HuH-7.5 (cell line): ENCODE results near the gene OR1I1.
"Not testable (repeated sequence)": the region's sequence is repeated elsewhere in the genome, so short reads cannot be mapped to it uniquely, and the experiment has no call there.

Experiments used
- DNase-seq: peaks from one replicate; pipeline ENCODE4 v3.0.0; 2011; ENCODE audit warnings: low spot score

OR1I1 gene, protein sequence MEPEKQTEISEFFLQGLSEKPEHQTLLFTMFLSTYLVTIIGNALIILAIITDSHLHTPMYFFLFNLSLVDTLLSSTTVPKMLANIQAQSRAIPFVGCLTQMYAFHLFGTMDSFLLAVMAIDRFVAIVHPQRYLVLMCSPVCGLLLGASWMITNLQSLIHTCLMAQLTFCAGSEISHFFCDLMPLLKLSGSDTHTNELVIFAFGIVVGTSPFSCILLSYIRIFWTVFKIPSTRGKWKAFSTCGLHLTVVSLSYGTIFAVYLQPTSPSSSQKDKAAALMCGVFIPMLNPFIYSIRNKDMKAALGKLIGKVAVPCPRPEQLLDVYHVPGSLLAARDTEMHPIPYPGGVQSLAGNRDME

DNA sequence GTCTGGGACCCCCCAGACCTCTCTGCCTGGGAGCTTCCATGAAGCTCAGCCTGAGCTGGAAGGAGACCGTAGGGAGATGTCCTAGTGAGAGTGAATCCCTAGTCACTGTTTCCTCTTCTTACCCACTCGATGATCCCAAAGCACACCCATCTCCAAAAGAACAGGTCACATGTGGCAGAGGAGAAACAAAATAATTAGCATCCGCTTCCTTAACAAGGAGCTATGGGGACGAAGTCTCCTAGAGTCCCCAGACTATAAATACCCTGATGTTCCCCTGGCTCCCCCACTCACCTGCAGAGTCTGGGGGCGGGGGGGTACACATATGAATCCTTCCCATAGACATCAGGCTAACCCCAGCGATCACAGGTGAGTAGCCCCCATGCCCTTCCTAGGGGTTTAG, at the start of gene OR1I1:
Gene OR1I1 (plus strand): TSS at position 301 of the 400 bp plus-strand sequence. CDS start 4,855 bp downstream, outside the sequence.
- DNase-seq, result no peak

DNA sequence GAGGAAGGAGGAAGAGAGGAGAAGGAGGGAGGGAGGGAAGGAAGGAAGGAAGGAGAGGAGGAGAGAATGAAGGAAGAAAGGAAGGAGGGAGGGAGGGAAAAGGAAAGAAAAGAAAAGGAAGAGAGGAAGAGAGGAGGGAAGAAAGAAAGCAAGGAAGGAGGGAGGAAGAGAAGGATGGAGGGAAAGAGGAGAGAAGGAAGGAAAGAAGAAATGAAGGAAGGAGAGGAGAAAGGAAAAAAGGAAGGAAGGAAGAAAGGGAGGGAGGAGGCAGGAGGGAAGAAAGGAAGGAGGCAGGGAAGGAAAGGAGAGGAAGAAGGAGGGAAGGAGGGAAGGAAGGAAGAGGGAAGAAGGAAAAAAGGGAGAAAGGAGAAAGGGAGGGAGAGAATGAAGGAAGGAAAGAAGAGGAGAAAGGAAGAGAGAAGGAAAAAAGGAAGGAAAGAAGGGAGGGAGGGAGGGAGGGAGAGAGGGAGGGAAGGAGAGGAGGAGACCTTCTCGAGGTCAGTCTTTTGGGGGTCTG, 46.2 kb upstream of the OR1I1 start:
- no peak for DNase-seq

GRCh38 chr19:15037586-15037985, 44.4 kb upstream of the OR1I1 start:
- DNase-seq, result no peak

- no peak for DNase-seq
These were observed 43.7 kb upstream of the OR1I1 start for GRCh38 chr19:15038294-15038693.

GRCh38 chr19:15042003-15042402, 40.0 kb upstream of the OR1I1 start:
- no peak for DNase-seq

DNA sequence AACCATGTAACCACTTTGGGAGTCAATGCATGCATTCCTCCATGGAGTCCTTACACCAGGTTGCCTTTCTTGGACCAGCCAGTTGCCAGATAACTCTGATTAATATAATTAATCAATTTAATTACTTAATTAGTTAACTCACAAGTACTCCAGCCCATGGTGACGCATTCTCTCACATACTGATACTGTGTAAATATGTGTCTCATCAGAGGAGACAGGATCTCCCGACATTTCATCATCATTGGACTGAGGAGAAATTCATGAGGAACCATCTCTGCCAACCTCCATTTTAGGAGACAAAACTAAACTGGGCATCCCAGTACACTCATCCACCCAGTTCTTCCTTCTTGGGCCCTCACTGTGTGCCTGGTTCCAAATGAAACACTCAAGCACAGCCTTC, 39.2 kb upstream of the OR1I1 start:
- DNase-seq, result no peak

DNA sequence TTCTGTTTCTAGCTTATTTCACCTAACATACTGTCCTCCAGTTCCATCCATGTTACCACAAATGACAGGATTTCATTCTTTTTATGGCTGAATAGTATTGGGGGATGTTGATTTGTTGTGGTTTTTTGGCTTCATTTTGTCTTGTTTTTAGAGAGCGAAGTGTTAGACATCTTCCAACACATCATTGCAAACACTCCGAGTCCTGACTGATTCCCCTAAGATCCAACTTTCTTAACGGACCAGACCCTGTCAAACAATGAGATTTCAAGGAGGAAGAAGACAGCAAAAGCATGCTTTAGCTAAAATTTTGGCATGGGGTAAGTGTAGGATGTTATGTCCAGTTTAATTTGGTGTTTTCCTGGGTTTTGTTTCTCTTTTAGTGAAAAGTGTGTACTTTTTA, 36.5 kb upstream of the OR1I1 start:
- no peak for DNase-seq

- DNase-seq, result no peak
These were observed 34.3 kb upstream of the OR1I1 start for GRCh38 chr19:15047680-15048079.

DNA sequence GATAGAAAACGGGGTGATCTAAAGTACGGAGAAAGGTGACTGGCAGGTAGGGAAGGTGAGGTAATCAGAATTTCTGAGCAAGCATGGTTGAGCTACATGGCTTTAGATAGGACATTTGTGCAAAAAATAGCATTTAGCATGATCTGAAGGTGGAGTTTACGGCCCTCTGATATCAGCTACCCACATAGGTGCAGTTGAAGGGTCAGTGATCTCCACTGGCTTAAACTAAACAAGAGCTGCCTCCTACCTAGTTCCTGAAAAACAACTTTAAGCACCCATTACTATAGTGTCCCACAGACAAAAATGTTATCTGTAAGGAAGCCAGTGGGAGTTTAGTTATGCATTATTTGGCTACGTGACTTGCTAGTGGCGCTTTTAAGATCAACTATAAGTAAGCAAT, 33.9 kb upstream of the OR1I1 start:
- no peak for DNase-seq

DNA sequence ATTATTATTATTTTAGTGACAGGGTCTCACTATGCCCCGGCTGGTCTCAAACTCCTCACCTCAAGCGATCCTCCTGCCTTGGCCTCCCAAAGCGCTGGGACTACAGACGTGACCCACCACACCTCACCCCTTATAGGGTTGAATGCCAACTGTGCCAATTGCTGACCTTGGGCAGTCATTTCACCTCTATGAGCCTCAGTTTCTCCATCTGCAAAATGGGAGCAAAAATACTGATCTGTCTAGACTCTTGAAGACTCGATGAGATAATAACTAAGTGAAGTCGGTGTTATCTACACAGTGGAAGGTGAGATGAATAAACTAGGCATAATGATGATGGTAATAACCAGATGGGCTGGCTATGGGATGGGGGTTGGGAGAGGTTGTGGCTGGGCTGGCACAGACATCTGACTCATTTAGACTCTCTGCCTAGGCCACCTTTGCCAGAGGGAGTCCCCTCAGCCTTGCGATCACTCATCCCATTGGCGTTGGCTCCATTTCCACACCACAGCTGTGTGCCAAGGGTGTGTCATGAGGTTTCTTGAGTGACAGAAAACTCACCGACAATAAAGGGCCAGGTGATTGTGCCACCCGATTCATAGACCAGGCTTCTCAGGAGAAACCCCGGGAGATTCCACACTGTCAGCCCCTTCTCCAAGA, 33.0 kb upstream of the OR1I1 start, which contains the start of gene CASP14:
Gene CASP14 (plus strand): TSS at position 596 of the 657 bp plus-strand sequence. CDS start 2,772 bp downstream, outside the sequence.
- no peak for DNase-seq

- no peak for DNase-seq
These were observed 31.4 kb upstream of the OR1I1 start for GRCh38 chr19:15050639-15051038.

DNA sequence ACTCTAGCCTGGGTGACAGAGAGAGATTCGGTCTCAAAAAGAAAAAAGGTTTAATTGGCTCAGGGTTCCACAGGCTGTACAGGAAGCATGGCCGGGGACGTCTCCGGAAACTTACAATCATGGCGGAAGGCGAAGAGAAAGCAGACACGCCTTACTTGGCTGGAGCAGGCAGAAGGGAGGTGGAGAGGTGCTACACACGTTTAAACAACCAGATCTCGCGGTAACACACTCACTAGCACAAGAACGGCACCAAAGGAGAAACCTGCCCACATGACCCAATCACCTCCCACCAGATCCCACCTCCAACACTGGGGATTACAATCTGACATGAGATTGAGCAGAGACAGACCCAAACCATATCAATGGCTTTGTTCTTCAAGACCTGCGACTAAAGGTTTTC, 20.0 kb upstream of the OR1I1 start:
- no peak for DNase-seq

- DNase-seq, result not testable (repeated sequence)
These were observed 11.6 kb upstream of the OR1I1 start for GRCh38 chr19:15070386-15070785.

DNA sequence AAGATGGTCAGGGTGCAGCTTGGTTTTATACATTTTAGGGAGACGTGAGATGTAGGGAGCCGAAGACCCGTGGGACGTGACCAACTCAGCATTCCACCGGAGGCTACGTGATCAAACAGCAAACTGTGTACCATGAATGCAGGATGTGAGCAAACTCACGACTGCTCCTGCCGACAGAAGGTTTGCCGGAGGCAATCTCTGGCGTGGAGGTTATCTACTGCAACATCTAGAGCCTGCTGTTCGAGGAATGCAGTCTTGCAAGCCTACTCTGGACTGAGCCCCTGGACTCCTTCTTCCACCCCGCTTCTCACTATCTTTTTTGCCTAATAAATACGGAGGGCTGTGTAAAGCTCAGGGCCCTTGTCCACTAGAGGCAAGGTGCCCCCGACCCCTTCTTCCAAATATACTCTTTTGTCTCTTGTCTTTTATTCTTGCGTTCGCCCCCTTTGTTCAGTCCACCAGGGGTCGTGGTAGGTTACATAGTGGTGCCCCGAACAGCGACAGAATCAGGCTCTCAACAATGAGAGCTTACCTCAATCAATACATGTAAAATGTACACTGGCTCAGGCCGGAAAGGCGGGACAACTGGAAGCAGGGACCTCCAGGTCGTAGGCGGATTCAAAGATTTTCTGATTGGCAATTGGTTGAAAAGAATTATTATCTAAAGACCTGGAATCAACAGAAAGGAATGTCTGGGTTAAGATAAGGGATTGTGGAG, 8.9 kb upstream of the OR1I1 start:
- no peak for DNase-seq

DNA sequence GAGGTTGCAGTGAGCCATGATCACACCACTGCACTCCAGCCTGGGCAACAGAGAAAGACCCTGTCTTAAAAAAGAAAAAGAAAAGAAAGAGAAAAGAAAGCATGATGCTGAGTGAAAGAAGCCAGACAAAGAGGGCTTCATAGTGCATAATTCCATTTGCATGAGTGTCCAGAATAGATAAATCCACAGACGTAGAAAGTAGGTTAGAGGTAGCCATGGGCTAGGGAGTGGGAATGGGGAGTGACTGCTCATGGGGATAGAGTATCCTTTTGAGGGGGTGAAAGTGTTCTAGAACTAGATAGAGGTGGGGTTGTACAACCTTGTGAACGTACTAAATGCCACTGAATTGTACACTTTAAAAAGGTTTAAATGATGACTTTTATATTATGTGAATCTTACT, 7.6 kb upstream of the OR1I1 start:
- DNase-seq, result no peak

- DNase-seq, result no peak
These were observed 6.2 kb upstream of the OR1I1 start for GRCh38 chr19:15075806-15076205.

DNA sequence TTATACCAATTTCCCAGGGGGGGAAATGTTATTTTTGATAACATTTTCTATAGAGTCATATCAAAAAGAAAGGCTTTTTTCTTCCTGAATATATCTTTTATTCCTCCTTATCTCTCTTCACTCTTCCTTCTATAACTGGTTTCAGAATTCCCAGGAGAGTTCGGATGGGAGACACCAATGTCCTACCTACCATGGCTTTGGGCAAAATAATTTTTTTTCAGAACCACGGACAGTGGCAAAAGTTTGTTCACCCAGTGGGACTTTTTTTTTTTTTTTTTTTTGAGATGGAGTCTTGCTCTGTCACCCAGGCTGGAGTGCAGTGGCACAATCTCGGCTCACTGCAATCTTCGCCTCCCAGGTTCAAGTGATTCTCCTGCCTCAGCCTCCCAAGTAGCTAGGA, 2.0 kb upstream of the OR1I1 start:
- not testable (repeated sequence) for DNase-seq

GRCh38 chr19:15087182-15087581, 5.2 kb downstream of the OR1I1 start:
- no peak for DNase-seq

DNA sequence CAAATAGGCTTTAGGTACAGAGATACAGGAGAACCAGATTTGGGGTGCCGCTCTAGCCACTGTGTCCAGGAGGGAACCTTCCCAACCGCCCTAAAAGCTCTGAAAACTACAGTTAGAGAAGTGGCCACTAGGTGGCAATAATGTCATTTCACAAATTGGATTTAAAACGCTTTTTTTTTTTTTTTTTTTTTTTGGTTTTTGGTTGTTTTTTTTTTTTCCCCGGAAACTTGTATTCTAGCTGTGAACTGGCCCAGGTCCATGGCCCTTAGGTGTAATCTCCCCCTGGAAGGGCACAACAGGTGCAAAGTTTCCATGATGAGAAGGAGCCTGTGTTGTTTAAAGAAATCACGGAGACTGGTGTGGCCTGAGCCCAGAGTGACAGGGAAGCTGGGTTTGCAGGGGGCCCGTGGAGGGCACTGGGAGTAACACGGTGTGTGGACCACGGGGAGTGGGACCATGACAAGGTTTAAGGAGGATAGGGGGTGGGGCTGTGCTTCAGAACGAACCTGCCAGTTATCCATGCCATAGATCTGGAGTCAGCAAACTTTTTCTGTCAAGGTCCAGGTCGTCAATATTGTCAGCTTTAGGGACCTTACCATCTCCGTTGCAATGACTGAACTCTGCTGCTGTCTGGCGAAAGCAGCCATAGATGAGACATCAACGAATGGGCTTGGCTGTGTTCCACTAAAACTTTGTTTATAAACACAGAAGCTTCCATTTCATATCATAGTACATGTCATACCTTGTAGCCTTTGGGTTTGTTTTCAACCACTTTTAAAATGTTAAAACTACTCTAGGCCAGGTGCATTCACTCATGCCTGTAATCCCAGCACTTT, 10.1 kb downstream of the OR1I1 start:
- DNase-seq, result no peak

DNA sequence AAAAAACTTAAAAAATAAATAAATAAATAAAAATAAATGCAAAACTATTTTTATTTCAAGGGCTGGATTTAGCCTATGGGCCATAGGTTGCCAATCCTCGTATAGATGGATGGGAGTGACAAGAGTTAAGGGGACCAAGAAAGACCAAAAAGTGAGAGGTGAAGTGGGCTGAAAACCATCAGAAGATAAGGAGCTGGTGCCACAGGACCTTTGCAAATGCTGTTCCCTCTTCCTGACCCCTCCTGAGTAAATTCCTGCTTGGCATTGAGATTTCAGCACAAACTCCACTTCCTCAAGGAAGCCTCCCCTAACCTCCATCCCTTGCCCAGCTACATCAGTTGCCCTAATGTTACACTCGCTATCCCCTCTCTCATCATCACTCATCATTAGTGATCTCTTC, 11.0 kb downstream of the OR1I1 start:
- DNase-seq, result no peak

- no peak for DNase-seq
These were observed 14.2 kb downstream of the OR1I1 start for GRCh38 chr19:15096223-15096622.

GRCh38 chr19:15097980-15098379, 16.0 kb downstream of the OR1I1 start:
- DNase-seq, result not testable (repeated sequence)
